ENCODE measurements around the gene R3HDM4.
"Not testable (repeated sequence)": the region's sequence is repeated elsewhere in the genome, so short reads cannot be mapped to it uniquely, and the experiment has no call there.

Gene R3HDM4

DNA sequence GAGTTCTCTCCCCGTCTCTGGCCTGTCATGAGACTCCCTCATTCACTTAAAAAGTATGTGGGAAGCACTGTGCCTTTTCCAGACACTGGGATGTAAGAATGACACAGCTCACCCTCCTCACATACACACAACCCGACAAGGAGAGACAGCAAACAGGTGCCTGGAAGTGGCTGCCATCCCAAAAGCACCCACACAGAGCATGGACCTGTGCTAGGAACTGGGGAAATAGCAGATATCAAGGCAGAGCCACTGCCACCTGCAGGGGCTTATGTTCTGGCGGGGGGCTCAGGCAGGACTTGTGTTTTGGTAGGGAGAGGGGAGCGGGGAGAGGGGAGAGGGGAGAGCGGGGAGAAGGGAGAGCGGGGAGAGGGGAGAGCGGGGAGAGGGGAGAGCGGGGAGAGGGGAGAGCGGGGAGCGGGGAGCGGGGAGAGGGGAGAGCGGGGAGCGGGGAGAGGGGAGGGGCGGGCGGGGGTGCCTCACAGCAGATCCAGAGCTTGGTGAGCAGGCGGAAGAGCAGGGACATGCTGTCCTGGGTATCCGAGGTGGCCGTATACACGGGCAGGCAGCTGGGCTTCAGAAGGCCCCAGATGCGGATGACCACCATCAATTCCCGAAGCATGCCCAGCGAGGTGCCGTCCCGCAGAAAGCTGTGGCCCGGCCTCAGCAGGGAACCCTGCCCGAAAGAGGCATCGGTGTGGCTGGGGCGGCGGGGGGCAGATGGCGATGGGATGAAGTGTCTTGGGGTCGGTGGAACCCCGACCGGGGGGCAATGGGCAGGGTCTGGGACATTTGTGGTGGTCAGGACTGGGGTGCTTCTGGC lies 41.4 kb downstream of the R3HDM4 start:
- DNase-seq, result no peak

DNA sequence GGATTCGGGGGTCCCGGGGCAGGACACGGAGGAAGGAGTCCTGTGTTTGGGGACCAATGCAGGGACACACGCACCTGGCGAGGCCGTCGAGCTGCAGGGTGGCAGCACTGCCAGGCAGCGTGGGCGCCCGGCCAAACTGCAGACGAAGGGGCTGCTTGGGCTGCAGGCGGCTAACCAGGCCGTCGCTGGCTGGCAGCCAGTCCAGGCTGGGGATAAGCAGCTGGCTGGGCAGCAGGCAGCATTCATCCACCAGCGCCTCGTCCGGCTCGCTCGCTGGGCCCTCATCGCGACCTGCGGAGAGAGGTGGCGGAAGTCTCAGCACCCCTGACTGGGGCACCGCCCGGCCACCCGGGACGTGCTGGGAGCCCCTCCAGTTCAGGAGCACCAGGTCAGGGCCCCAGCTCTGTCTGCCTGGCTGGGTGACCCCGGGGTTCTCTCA lies 42.0 kb downstream of the R3HDM4 start:
- no peak for DNase-seq

DNA sequence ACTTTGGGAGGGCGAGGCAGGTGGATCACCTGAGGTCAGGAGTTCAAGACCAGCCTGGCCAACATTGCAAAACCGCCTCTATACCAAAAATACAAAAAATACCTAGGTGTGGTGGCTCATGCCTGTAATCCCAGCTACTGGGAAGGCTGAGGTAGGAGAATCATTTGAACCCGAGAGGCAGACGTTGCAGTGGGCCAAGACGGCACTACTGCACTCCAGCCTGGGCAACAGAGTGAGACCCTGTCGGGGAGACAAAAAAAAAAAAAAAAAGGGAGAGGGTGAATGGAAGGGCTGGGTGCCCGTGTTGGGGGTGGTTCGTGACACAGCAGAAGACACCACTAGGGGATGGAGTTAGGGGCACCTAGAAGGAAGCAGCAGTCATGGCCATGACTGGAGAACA lies 42.7 kb downstream of the R3HDM4 start:
- no peak for DNase-seq

DNA sequence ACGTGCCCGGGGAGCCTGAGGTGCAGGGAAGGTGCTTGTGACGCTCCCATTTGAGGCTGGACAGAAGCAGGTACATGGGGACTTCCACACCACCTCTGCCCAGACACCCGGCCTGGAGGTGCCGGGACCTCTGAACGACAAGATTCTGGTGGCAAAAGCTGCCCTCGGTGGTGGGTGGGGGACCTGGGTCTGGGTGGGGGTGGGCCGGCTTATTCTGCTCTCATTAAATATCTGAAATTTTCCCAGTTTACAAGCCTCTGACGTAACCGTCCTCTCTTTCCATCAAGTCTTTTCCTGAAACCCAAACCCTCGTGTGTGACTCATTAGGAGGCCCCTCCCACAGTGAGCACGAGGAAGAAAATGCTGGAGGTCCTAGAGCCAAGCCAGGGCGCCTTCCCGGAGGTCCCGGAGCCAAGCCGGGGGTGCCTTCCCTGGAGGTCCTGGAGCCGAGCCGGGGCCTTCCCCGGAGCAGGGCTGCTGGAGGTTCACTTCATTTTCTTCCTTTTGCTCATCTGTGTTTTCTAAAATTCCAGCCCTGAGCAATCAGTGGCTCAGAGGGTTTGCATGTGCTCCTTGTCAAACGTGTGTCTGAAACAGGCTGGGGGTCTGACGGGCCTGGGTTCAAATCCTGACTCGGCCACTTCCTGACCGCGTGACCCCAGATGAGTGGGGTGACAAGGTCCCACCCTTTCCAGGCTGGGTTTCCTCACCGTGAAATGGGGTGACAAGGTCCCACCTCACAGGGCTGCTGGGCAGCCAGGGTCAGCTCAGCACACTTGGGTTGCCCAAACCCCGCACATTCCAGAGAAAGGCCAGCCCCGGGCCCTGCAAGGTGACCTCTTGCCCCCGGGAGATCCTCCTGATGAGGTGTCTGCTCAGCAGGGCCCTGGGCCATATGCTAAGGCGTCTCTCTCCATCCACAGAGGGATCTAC lies 43.5 kb downstream of the R3HDM4 start:
- no peak for DNase-seq

DNA sequence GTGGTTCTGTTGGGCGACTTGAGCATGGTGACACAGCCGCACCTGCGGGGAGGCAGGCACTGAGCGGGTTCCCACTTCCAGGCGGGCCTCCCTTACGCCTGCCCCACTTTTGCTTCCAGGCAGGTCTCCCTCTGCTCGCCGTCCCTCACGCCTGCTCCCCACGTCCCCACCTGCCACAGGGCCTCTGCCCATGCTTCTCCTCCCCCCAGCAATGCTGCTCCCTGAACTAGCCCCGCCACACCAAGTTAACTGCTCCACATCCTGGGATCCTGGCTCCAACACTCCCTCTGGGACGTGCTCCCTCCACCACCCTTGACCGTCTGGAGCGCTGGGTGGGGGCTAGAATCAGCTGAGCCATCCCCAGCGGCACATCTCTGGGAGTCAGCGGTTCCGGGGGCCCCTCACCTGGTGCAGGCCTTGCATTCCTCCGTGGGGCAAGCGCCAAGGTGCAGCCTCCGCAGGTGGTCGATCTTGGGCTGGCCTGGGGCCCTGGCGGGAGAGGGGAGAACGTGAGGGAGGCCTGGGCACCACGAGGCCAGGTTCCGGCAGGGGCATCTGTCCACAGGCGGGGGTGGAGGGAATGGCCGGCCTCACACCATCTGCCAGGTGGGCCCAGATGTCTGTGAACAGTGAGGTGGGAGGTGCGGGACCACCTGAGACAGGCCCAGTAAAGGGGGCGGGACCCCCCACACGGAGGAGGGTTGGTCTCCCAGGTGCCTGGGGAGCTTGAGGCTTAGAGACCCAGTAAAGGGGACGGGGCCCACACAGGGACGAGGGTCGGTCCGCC lies 44.4 kb downstream of the R3HDM4 start:
- no peak for DNase-seq

DNA sequence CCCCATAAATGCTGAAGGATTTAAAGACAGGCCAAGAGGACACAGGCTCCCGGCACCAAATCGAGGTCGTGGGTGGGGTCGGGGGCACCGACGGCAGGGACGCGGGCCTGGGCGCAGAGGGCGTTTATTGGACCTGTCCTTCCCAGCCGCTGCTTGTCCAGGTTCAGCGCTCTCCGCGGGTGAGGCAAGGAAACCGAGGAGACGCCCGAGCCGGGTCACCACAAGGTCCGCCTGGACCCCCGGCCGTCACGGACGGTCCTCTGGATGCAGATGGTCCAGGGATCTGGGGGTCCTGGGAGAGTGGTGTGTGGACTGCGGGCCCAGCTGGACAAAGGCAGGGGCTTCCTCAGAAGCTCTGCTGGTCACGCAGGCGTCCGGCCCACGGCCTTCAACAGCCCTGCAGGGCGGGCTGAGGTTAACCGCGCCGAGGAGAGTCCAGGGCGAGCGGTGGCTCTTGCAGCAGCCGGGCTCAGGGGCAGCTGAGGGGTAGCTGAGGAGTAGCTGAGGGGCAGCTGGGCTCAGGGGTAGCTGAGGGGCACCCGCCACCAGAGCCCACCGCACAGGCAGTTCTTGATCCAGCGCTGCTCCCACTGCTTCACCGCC lies 45.1 kb downstream of the R3HDM4 start:
- no peak for DNase-seq

DNA sequence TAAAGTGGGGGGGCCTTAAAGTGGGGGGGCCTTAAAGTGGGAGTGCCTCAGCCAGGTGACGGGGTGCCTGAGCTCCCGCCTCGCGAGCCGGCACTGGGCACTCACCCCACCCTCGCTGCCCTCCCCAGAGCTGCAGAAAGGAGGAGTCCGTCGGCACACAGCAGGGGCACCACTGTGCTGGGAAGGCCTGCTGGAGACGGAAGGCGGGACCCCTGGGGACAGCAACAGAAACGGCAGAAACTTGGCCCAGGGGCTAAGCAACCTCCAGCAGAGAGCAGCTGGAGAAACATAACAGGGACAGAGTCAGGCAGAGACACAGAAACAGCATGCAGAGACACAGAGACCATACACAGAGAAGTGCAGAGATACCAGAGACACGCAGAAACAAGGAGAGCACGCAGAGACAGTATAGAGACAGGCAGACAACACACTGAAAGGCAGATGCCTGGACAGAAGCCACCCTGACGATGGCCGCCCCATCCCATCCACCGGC lies 45.7 kb downstream of the R3HDM4 start:
- DNase-seq, result no peak

DNA sequence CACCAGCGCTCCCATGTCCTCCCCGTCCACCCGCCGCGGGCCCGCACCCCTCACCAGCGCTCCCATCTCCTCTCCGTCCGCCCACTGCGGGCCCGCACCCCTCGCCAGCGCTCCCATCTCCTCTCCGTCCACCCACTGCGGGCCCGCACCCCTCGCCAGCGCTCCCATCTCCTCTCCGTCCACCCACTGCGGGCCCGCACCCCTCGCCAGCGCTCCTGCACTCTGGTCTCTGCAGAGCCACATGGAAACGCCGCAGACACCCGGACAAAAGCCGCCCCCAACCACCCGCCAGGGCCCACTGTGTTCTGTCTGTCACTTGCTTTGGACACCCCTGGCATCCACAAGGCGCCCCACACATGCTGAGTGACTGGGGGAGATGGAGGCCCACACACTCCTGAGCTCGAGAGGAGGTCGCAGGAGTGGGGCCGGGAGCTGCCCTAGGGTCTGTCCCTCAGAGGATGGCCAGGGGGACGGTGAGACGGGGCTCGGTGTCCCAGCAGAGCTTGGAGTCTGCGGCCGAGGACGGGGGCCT lies 46.2 kb downstream of the R3HDM4 start:
- DNase-seq, result no peak

DNA sequence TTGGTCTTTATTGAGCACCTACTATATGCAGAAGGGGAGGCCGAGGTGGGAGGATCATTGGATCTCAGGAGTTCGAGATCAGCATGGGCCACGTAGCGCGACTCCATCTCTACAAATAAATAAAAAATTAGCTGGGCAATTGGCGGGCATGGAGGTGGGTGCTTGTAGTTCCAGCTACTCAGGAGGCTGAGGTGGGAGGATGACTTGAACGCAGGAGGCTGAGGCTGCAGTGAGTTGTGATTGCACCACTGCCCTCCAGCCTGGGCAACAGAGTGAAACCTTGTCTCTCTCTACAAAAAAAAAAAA lies 49.8 kb downstream of the R3HDM4 start:
- no peak for DNase-seq

DNA sequence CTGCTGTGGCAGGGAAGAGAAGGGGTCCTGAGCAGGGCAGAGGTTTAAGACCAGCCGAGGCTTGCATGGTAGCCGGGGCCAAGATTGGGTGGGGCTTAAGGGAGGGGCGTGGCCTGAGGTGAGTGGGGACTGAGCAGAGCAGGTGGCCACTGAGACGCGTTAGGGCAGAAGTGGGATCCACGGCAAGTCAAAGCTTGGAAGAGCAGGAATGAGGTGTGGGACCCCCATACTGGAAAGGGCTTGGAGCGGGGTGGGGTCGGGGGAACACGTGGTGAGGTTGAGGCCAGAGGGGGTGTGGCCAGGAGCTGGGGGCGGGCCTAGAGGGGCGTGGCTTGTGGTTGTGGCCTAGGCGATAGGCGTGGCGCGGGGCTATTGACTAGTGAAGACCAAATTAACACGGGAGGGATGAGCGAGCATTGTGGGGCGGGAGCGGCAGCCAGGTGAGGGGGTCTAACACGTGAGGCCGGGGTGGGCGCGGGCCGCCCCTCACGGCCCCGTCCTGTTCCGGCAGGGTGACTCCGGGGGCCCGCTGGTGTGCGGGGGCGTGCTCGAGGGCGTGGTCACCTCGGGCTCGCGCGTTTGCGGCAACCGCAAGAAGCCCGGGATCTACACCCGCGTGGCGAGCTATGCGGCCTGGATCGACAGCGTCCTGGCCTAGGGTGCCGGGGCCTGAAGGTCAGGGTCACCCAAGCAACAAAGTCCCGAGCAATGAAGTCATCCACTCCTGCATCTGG lies 50.3 kb downstream of the R3HDM4 start:
- peak; percentile 37 to 73 for DNase-seq

DNA sequence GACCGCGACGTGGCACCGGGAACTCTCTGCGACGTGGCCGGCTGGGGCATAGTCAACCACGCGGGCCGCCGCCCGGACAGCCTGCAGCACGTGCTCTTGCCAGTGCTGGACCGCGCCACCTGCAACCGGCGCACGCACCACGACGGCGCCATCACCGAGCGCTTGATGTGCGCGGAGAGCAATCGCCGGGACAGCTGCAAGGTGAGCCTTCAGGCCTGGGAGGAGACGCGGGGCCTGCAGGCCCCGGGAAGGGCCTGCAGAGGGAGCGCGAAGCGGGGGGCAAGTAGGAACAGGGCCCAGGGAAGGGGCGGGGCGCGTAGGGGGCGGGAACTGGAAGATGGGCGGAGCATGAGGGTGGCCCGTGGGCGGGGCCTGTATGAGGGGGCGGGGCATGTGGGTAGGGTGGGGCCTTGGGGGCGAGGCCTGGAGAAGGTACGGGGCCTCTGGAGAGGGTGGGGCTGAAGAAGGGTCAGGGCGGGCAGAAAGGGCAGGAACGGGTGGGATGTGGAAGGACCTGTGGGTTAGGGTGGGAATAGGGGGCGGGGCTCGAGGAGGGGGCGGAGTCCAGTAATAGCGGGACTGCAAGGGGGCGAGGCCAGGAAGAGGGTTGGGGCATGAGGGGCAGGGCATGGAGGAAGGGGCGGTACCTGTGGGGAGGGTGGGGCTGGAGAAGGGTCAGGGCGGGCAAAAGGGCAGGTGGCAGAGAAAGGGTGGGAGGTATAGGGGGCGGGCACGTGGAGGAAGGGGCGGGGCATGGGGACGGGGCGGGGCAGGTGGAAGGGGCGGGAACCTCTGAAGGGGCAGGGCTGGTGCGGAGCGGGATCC lies 51.1 kb downstream of the R3HDM4 start:
- peak; percentile 24 to 69 for DNase-seq

DNA sequence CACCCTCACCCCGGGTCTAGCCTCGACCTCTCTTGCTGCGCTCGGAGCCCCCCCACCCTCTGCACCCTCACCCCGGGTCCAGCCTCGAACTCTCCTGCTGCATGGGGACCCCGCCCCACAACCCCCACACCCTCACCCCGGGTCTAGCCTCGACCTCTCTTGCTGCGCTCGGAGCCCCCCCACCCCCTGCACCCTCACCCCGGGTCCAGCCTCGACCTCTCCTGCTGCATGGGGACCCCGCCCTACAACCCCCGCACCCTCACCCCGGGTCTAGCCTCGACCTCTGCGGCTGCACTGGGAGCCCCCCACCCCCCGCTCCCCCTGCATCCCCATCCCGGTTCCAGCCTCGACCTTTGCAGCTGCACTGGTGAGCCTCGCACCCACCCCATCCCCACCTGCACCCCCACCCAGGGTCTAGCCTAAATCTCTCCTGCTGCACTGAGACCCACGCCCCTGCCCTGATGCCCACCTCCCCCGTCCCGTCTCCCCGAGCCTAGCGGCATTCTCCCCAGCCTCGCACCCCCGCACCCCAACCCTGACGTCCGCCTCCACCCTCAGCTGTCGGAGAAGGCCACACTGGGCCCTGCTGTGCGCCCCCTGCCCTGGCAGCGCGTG lies 51.8 kb downstream of the R3HDM4 start:
- no peak for DNase-seq

DNA sequence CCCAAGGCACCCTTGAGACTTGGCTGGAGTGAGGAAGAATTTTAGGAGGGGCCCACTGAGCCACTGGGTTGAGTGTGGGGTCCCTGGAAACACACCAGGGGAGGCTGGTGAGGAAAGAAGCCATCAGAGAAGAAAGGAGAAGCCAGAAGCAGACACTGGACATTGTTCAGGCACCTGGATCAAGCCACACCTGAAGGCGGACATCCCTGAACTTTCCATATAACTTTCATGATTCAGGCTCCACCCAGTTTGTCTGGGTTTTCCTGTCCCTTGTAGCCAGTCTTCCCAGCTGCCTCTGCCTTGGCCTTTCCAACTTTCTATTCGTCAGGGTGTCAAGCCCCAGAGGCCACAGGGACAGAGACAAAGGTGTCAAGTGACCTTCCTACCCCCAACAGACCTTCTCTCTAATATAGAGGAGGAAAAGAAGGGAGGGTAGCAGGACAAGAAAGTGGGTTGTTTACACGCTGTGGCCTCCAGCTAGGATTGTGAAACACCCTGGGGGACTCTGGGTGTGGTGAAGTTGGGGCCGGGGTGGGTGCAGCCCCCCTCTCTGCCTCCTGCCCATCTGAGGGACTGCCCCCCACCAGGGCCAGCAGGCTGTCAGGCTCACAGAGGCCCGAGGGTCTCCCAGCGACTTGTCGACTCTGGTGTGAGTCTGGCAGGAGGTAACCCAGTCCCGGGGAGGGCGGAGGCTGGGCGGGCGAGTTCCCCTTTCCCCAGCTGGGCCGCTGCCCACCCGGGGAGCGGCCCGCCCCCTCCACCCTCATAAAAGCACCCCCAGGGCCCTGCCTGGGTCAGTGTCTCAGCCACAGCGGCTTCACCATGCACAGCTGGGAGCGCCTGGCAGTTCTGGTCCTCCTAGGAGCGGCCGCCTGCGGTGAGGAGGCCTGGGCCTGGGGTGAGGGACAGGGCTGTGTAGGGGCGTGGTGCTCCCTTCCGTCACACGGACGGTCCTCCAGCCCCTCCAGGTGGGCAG lies 53.9 kb downstream of the R3HDM4 start, which contains the start of gene CFD:
CFD (plus strand) TSS at position 797 of the 976 bp plus-strand sequence; CDS start at position 823, 26 bp downstream.
- DNase-seq, result no peak

DNA sequence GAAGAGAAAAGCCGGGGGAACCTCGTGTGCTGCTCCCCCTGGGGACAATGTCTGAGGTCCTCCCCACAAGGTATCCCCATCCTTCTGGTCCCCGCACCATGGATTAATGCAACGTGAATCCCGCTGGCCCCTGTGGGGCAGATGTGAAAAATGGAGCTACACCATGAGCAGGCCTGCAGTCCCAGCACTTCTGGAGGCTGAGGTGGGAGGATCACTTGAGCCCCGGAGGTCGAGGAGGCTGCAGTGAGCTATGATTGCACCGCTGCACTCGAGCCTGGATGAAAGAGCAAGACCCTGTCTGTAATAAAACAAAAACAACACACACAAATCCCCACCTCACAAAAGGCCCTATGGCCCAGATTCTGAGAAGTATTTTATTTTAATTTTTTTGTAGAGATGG lies 54.7 kb downstream of the R3HDM4 start:
- no peak for DNase-seq

DNA sequence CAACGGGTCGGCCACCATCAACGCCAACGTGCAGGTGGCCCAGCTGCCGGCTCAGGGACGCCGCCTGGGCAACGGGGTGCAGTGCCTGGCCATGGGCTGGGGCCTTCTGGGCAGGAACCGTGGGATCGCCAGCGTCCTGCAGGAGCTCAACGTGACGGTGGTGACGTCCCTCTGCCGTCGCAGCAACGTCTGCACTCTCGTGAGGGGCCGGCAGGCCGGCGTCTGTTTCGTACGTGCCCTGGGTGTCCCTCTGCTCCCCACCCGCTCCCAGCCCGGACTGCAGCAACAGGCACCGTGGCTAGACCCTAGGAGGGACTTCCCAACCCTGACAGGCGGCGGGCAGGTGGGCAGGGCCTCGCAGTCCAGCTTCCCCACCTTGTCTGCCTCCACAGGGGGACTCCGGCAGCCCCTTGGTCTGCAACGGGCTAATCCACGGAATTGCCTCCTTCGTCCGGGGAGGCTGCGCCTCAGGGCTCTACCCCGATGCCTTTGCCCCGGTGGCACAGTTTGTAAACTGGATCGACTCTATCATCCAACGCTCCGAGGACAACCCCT lies 57.4 kb downstream of the R3HDM4 start:
- DNase-seq, result no peak

DNA sequence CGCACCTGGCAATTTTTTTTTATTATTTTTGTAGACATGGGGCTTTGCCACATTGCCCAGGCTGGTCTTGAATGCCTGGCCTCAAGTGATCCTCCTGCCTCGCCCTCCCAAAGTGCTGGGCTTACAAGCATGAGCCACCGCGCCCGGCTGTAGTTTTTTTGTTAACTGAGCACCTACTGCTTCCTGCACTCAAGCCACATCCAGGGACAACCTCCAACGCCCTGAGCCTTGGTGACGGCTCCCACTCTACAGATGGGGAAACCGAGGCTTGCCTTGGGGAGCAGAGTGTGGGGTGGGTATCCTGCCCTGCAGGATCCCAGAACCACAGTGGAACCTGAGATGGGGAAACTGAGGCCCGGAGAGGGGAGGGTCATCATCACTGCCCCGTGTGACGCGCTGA lies 57.9 kb downstream of the R3HDM4 start:
- no peak for DNase-seq

DNA sequence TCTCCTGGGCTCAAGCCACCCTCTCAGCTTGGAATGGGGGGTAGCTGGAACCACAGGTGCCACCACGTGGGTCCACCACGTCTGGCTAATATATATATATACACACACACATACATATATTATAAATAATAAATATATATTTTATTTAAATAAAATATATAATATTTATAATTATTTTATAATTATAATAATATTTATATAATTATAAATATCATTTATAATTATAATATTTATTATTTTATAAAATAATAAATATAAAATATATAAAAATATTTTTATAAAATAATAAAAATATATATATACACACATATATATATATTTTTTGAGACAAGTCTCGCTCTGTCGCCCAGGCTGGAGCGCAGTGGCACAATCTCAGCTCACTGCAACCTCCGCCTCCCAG lies 58.5 kb downstream of the R3HDM4 start:
- no peak for DNase-seq

DNA sequence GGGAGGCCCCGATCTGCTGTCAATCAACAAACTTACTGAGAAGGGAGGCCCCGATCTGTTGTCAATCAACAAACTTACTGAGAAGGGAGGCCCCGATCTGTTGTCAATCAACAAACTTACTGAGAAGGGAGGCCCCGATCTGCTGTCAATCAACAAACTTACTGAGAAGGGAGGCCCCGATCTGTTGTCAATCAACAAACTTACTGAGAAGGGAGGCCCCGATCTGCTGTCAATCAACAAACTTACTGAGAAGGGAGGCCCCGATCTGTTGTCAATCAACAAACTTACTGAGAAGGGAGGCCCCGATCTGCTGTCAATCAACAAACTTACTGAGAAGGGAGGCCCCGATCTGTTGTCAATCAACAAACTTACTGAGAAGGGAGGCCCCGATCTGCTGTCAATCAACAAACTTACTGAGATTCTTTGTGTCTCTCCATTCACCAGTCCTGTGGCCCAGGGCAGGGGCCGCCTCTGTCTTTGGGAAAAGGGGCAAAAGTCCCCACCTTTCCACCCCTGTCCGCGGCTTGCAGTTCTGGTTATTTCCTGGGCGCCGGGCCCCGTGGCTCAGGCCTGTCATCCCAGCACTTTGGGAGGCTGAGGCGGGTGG lies 59.3 kb downstream of the R3HDM4 start:
- DNase-seq, result not testable (repeated sequence)

Data from NCI-H524 (cell line).